Activated CD4-positive, alpha-beta T cell treated with anti-CD3 and anti-CD28 coated beads, Interleukin-2, amount 10 ng/mL, durations not matched to agents 7 days and 5 days (primary cell): ENCODE results near the gene DSCAML1. TPM values are rescaled to one million over a fixed set of nuclear protein-coding genes. Genes with fewer than 3 reads are reported as not detected.

Experiments used
- CTCF ChIA-PET: fragments of 350-600 bp; sonication (Branson Sonifier 250); formaldehyde crosslinking; loops from one replicate; lab custom pipeline; 2021; ENCODE audit warnings: antibody characterized with exemption; lab: Charles Lee
- POLR2A ChIA-PET: fragments of 350-600 bp; sonication (Branson Sonifier 250); formaldehyde crosslinking; loops from one replicate; lab custom pipeline; 2021; ENCODE audit warnings: antibody characterized with exemption; lab: Charles Lee
- DNase-seq: peaks from one replicate; pipeline ENCODE4 v3.0.0-alpha.2; 2020
- H3K27ac Mint-ChIP-seq: one replicate; pipeline ENCODE4 v1.8.0; 2021; ENCODE audit warnings: mild to moderate bottlenecking, moderate library complexity, mixed read lengths
- H3K27me3 Mint-ChIP-seq: one replicate; pipeline ENCODE4 v1.8.0; 2021; ENCODE audit warnings: mixed read lengths
- H3K36me3 Mint-ChIP-seq: one replicate; pipeline ENCODE4 v1.8.0; 2021; ENCODE audit warnings: low read depth, mixed read lengths
- H3K4me1 Mint-ChIP-seq: one replicate; pipeline ENCODE4 v1.8.0; 2021; ENCODE audit warnings: mixed read lengths
- H3K4me3 Mint-ChIP-seq: one replicate; pipeline ENCODE4 v1.8.0; 2021; ENCODE audit warnings: mild to moderate bottlenecking, moderate library complexity, mixed read lengths
- H3K9me3 Mint-ChIP-seq: one replicate; pipeline ENCODE4 v1.8.0; 2021; ENCODE audit warnings: mixed read lengths
- total RNA-seq, 2 experiments: library from RNA; stranded (reverse); gene quantifications; one replicate each; pipeline ENCODE4 v1.2.3, GENCODE V29; 2021

Gene DSCAML1
- total RNA-seq, 2 experiments from 2014 or later = 0.02 to 0.25 TPM

GRCh38 chr11:117663821-117664220 lies 133.2 kb downstream of the DSCAML1 start:
- Mint-ChIP-seq H3K27ac (no peak overlapping the region), H3K4me1 (no peaks in the 10 kb centered on the region), H3K36me3 (no peaks in the 10 kb centered on the region), H3K9me3 (no peaks in the 10 kb centered on the region), H3K27me3 (no peaks in the 10 kb centered on the region), H3K4me3 (no peak overlapping the region)
- CTCF ChIA-PET = no interaction called here
- no peak for DNase-seq
- POLR2A ChIA-PET = interaction anchor here (0.7 kb wide), 1 partner anchor 13 kb away, joined by 3 read pairs; no protein-coding TSS in a partner anchor

- no peak overlapping the region for H3K4me3 Mint-ChIP-seq
- H3K9me3 Mint-ChIP-seq = no peaks in the 10 kb centered on the region
- POLR2A ChIA-PET = interaction anchor here (0.7 kb wide), 1 partner anchor 14 kb away, joined by 3 read pairs; no protein-coding TSS in a partner anchor
- H3K27ac Mint-ChIP-seq = no peak overlapping the region
- DNase-seq = no peak
- CTCF ChIA-PET = no interaction called here
- H3K36me3 Mint-ChIP-seq = no peaks in the 10 kb centered on the region
- H3K4me1 Mint-ChIP-seq = no peaks in the 10 kb centered on the region
- H3K27me3 Mint-ChIP-seq = no peaks in the 10 kb centered on the region
Measured at GRCh38 chr11:117663414-117663813, 133.6 kb downstream of the DSCAML1 start.

GRCh38 chr11:117662671-117663269 lies 134.2 kb downstream of the DSCAML1 start:
- ChIA-PET POLR2A (interaction anchor here (0.7 kb wide), 1 partner anchor 14 kb away, joined by 3 read pairs; no protein-coding TSS in a partner anchor), CTCF (interaction anchor here (0.6 kb wide), 1 partner anchor 10 kb away, joined by 3 read pairs; no protein-coding TSS in a partner anchor)
- no peaks in the 10 kb centered on the region for H3K4me1 Mint-ChIP-seq
- no peaks in the 10 kb centered on the region for H3K36me3 Mint-ChIP-seq
- no peak overlapping the region for H3K27ac Mint-ChIP-seq
- H3K4me3 Mint-ChIP-seq = no peak overlapping the region
- H3K9me3 Mint-ChIP-seq = no peaks in the 10 kb centered on the region
- no peak for DNase-seq
- H3K27me3 Mint-ChIP-seq = no peaks in the 10 kb centered on the region

- POLR2A ChIA-PET = no interaction called here
- Mint-ChIP-seq H3K4me1 (no peaks in the 10 kb centered on the region), H3K27me3 (no peaks in the 10 kb centered on the region), H3K36me3 (no peaks in the 10 kb centered on the region), H3K4me3 (no peak overlapping the region), H3K9me3 (no peaks in the 10 kb centered on the region), H3K27ac (no peak overlapping the region)
- DNase-seq = no peak
- CTCF ChIA-PET = no interaction called here
Measured at GRCh38 chr11:117662255-117662654, 134.8 kb downstream of the DSCAML1 start.

- Mint-ChIP-seq H3K4me3 (no peak overlapping the region), H3K27me3 (no peaks in the 10 kb centered on the region), H3K27ac (no peak overlapping the region), H3K4me1 (no peaks in the 10 kb centered on the region), H3K9me3 (no peaks in the 10 kb centered on the region), H3K36me3 (no peaks in the 10 kb centered on the region)
- CTCF ChIA-PET = interaction anchor here (0.6 to 1.2 kb wide), 2 partner anchors 9 to 215 kb away, joined by 3 read pairs; no protein-coding TSS in a partner anchor
- POLR2A ChIA-PET = no interaction called here
- no peak for DNase-seq
Measured at GRCh38 chr11:117658809-117659208, 138.2 kb downstream of the DSCAML1 start.

- H3K27ac Mint-ChIP-seq = no peak overlapping the region
- H3K36me3 Mint-ChIP-seq = no peaks in the 10 kb centered on the region
- ChIA-PET CTCF (no interaction called here), POLR2A (no interaction called here)
- no peak overlapping the region for H3K4me3 Mint-ChIP-seq
- H3K27me3 Mint-ChIP-seq = no peaks in the 10 kb centered on the region
- DNase-seq = no peak
- no peaks in the 10 kb centered on the region for H3K9me3 Mint-ChIP-seq
- H3K4me1 Mint-ChIP-seq = no peaks in the 10 kb centered on the region
Measured at GRCh38 chr11:117657794-117658193, 139.2 kb downstream of the DSCAML1 start.

GRCh38 chr11:117654281-117655255 lies 142.4 kb downstream of the DSCAML1 start:
- Mint-ChIP-seq H3K4me1 (no peaks in the 10 kb centered on the region), H3K9me3 (no peaks in the 10 kb centered on the region)
- CTCF ChIA-PET = interaction anchor here (0.9 kb wide), 1 partner anchor 12 kb away, joined by 3 read pairs; no protein-coding TSS in a partner anchor

GRCh38 chr11:117652521-117652920 lies 144.5 kb downstream of the DSCAML1 start:
- H3K4me1 Mint-ChIP-seq = no peaks in the 10 kb centered on the region
- no peak overlapping the region for H3K27ac Mint-ChIP-seq
- no peaks in the 10 kb centered on the region for H3K9me3 Mint-ChIP-seq
- no peak overlapping the region for H3K4me3 Mint-ChIP-seq
- H3K36me3 Mint-ChIP-seq = no peaks in the 10 kb centered on the region
- ChIA-PET CTCF (interaction anchor here (1.0 kb wide), 1 partner anchor 10 kb away, joined by 3 read pairs; no protein-coding TSS in a partner anchor), POLR2A (no interaction called here)
- H3K27me3 Mint-ChIP-seq = no peaks in the 10 kb centered on the region
- no peak for DNase-seq

More at GRCh38 chr11:117654281-117655255, 142.4 kb downstream of the DSCAML1 start:
- no peak for DNase-seq
- POLR2A ChIA-PET = no interaction called here
- Mint-ChIP-seq H3K27me3 (no peaks in the 10 kb centered on the region), H3K4me3 (no peak overlapping the region), H3K27ac (no peak overlapping the region), H3K36me3 (no peaks in the 10 kb centered on the region)

GRCh38 chr11:117649296-117650055 lies 147.5 kb downstream of the DSCAML1 start:
- no peaks in the 10 kb centered on the region for H3K27me3 Mint-ChIP-seq
- H3K9me3 Mint-ChIP-seq = no peaks in the 10 kb centered on the region
- H3K4me3 Mint-ChIP-seq = no peak overlapping the region

GRCh38 chr11:117647872-117648271 lies 149.1 kb downstream of the DSCAML1 start:
- no peak overlapping the region for H3K4me3 Mint-ChIP-seq
- no peak for DNase-seq

More at GRCh38 chr11:117649296-117650055, 147.5 kb downstream of the DSCAML1 start:
- ChIA-PET POLR2A (no interaction called here), CTCF (interaction anchor here (0.8 to 1.5 kb wide), 2 partner anchors 9 kb away, joined by 3 read pairs; no protein-coding TSS in a partner anchor)
- H3K36me3 Mint-ChIP-seq = no peaks in the 10 kb centered on the region
- H3K27ac Mint-ChIP-seq = no peak overlapping the region
- no peak for DNase-seq
- no peaks in the 10 kb centered on the region for H3K4me1 Mint-ChIP-seq

GRCh38 chr11:117647207-117647606 lies 149.8 kb downstream of the DSCAML1 start:
- H3K36me3 Mint-ChIP-seq = no peaks in the 10 kb centered on the region
- ChIA-PET CTCF (no interaction called here), POLR2A (no interaction called here)
- DNase-seq = no peak
- no peaks in the 10 kb centered on the region for H3K4me1 Mint-ChIP-seq
- H3K27me3 Mint-ChIP-seq = no peaks in the 10 kb centered on the region
- H3K9me3 Mint-ChIP-seq = no peaks in the 10 kb centered on the region
- H3K4me3 Mint-ChIP-seq = no peak overlapping the region
- no peak overlapping the region for H3K27ac Mint-ChIP-seq

More at GRCh38 chr11:117647872-117648271, 149.1 kb downstream of the DSCAML1 start:
- Mint-ChIP-seq H3K27ac (no peak overlapping the region), H3K36me3 (no peaks in the 10 kb centered on the region), H3K9me3 (no peaks in the 10 kb centered on the region), H3K4me1 (no peaks in the 10 kb centered on the region), H3K27me3 (no peaks in the 10 kb centered on the region)
- CTCF ChIA-PET = no interaction called here
- POLR2A ChIA-PET = no interaction called here

- no peak for DNase-seq
- CTCF ChIA-PET = no interaction called here
- POLR2A ChIA-PET = interaction anchor here (0.7 kb wide), 1 partner anchor 30 kb away, joined by 4 read pairs; no protein-coding TSS in a partner anchor
- H3K4me3 Mint-ChIP-seq = no peak overlapping the region
- no peaks in the 10 kb centered on the region for H3K27me3 Mint-ChIP-seq
- no peaks in the 10 kb centered on the region for H3K9me3 Mint-ChIP-seq
- no peaks in the 10 kb centered on the region for H3K4me1 Mint-ChIP-seq
- no peaks in the 10 kb centered on the region for H3K36me3 Mint-ChIP-seq
- no peak overlapping the region for H3K27ac Mint-ChIP-seq
Measured at GRCh38 chr11:117646411-117646810, 150.6 kb downstream of the DSCAML1 start.
